ENCODE measurements around the gene GDF2. TPM values are rescaled to one million over a fixed set of nuclear protein-coding genes. Genes with fewer than 3 reads are reported as not detected.

GDF2 gene
- total RNA-seq, 1 experiment from 2014 or later, result not detected

DNA sequence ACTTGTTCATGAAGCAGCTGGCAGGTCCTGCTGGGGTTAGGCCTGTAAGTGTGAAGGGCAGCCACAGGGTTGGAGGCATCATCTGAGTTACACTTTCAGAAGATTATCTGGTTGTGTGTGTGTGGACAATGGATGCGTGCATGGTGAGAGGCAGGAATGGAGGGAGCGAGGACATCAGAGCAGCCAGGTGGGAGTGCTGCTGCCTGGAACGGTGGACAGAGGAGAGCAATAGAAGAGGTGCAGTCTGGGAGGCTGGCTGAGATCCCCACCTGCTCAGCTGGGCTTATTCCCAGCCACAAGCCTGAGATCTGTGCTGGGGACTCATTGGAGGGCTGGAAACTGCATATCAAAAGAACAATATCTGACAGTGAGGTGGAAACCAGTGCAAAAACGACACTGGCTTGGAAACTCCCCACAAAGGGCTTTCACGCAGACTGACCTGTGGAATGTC, 44.0 kb downstream of the GDF2 start:
- Histone ChIP-seq H3K4me3 (ENCODE audit: insufficient read depth, low read depth, low read length) (no peak overlapping the region), H3K36me3 (replicated peaks; ENCODE audit: control insufficient read depth, insufficient read depth, low read length) (no peaks in the 10 kb centered on the region; the same call in 1 of the 2 replicates), H3K27me3 (ENCODE audit: control insufficient read depth, insufficient read depth, low read length) (no peaks in the 10 kb centered on the region)
- DNase-seq, result no peak

DNA sequence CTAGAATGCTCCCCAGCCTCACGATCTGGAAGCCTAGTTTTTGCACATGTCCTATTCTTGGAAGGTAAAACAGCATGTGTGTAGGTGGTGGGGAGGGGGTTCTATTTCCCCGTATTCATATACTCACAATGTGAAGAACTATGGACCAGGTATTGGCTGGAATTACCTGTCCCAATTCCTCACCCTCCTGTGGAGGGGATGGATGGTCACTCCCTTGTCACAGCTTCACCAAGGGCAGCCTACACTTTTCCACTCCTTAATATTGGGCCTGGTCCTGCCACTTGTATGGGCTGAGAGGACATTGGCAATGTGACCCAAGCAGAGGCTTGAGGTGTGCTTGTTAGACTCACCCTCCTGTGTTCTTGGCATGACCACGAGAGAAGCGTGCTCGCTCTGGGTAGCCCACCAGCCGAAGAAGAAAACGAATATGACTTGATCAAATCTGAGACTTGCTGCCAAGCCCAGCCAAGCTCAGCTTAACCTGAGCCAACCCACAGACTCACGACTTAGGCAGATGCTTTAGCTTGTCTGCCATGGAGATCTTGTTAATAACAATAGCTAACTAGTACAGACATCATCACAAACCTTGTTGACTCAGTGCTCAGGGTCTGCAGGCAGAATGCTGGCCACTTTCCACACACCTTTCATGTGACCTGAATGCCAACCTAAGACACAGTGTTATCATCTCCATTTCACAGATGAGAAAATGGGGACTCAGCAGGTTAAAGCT, 44.6 kb downstream of the GDF2 start:
- no peaks in the 10 kb centered on the region for H3K27me3 ChIP-seq (ENCODE audit: control insufficient read depth, insufficient read depth, low read length)
- no peak overlapping the region for H3K4me3 ChIP-seq (ENCODE audit: insufficient read depth, low read depth, low read length)
- no peaks in the 10 kb centered on the region; the same call in 1 of the 2 replicates for H3K36me3 ChIP-seq (replicated peaks; ENCODE audit: control insufficient read depth, insufficient read depth, low read length)
- no peak for DNase-seq

DNA sequence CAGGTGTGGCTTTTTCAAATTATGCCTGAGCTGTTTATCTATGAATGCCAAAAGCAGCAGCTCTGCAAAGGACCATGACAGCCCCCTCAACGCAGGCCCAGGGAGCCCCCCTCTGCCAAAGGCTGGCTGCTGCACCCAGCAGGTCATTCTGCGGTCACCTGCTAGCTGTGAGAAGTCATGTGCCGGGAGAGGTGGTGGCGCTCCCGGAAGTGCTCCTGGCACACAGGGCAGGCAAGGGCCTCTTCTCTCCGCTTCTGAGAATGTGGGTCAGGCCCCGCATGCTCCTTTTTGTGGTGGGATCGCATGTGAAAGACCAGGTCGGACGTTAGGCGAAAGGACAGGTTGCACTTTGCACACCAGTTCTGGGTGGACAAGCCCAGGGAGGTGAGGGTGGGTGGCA, 45.4 kb downstream of the GDF2 start:
- Histone ChIP-seq H3K36me3 (replicated peaks; ENCODE audit: control insufficient read depth, insufficient read depth, low read length) (no peaks in the 10 kb centered on the region; the same call in 1 of the 2 replicates), H3K4me3 (ENCODE audit: insufficient read depth, low read depth, low read length) (no peak overlapping the region), H3K27me3 (ENCODE audit: control insufficient read depth, insufficient read depth, low read length) (no peaks in the 10 kb centered on the region)
- no peak for DNase-seq

DNA sequence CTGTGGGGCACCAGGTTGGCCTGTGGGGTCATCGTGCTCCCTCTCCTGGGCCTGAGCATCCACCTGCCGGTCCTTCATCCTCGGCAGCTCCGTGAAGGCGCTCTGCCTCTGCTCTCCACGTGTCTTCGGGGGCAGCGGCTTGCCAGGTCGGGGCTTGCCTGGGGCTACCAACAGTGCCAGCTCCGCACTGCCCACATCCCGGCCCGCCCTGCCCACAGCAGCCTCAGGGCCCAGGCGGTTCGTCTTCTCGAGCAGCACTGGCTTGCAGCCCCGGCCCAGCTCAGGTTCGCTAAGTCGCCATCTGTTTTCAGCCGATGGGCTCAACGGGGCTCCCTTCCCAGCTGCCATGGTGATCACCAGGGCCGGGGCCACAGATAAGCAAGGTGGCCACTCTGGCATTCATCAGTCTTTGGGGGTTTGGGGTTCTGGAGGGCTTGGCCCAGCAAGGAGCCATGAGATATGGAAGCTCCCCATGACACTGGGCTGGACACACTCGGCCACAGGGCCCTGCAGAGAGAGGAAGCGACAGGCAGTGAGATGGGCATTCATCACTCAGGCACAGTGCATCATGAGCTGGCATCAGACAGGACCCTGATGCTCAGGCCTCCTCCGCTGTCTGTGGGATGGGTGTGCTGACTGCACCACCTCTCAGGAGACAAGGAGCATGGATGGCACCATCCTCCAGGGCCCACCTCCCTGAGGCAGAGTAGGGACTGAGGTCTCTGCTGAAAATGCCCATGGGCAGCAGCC, 46.4 kb downstream of the GDF2 start:
- Histone ChIP-seq H3K27me3 (ENCODE audit: control insufficient read depth, insufficient read depth, low read length) (no peaks in the 10 kb centered on the region), H3K36me3 (replicated peaks; ENCODE audit: control insufficient read depth, insufficient read depth, low read length) (no peaks in the 10 kb centered on the region; the same call in 1 of the 2 replicates), H3K4me3 (ENCODE audit: insufficient read depth, low read depth, low read length) (no peak overlapping the region)
- DNase-seq, result no peak

DNA sequence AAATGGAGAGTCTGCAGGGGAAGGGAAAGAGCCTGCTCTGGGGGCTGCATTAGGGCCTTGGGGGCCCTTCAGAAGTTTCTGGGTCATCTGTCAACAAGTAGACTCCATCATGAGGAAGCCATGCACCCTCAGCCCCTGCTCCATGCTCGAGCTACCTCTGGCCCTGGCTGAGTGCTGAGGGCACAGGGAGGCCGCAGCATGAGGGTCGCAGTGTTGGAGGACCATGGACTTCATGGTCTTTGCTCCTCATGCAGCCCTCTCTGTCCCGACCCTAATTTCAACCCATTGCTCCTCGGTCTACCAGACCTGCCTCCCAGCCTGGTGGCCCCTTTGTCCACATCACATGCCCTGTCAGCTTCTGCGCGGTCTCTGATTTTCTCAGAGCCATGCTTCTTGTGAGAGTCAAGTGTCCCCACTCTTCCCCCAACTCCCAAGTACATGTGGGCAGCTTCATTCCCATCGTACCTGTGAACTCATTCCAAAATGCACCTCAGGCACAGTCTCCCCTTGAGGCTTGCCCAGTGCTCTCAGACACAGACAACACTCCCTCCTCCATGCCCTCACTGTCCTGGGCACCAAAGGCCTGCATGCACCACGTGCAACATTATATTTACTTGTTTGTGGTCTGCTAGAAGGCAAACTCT, 47.1 kb downstream of the GDF2 start:
- DNase-seq, result no peak
- Histone ChIP-seq H3K27me3 (ENCODE audit: control insufficient read depth, insufficient read depth, low read length) (no peaks in the 10 kb centered on the region), H3K36me3 (replicated peaks; ENCODE audit: control insufficient read depth, insufficient read depth, low read length) (no peaks in the 10 kb centered on the region; the same call in 1 of the 2 replicates), H3K4me3 (ENCODE audit: insufficient read depth, low read depth, low read length) (no peak overlapping the region)

DNA sequence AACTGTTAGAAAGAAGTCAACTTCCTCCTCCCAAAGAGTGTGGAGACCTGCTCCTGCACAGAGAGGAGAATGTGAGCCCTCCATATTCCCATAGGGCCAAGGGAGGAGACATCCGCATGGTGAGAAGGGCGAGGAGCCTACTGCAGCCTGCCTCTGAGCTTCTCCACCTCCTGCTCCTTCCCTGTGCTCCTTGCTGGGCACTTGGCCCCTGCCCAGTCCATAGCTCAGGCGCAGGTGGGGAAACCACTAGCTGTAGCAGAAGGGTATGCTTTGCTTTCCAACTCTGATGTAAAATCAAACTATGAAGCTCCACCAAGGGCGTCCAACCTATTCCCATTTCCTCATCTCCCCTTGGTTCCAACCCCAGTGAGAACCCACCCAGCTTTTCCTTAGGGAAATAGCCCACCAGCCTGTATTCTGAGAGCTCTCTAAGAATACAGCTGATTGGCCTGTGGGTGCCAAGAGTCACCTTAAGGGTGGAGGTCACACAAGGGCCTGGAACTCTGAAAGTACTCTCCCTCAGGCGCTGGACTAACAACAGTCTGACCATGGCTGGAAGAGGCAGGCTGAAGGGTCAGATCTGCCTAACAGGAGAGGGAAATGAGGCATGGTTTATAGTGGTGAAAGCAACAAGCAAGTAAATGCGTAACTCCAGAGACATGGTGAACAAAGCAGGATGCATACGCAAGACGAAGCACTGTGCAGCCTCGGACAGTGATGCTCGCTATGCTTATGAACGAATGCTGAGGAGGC, 47.9 kb downstream of the GDF2 start:
- Histone ChIP-seq H3K4me3 (ENCODE audit: insufficient read depth, low read depth, low read length) (no peak overlapping the region), H3K27me3 (ENCODE audit: control insufficient read depth, insufficient read depth, low read length) (no peaks in the 10 kb centered on the region), H3K36me3 (replicated peaks; ENCODE audit: control insufficient read depth, insufficient read depth, low read length) (no peaks in the 10 kb centered on the region; the same call in 1 of the 2 replicates)
- DNase-seq, result peak; percentile 8

DNA sequence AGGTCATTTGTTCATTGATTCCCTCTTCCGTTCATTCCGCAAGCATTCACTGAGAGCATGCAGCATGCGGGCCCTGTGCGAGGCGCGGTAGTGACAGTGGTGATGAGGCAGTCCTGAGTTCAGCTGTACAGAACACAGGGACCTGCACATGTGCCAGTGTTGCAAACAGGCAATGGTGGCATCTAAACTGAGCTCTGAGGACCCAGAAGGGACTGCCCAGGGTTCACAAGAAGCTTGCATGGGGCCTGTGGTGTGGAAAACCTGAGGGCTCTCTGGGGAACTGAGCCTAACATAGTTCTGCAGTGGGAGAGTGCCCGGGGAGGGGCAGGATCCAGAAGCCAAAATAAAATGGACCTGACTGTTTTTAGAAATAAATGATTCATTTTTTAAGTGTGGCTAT, 48.6 kb downstream of the GDF2 start:
- H3K27me3 ChIP-seq (ENCODE audit: control insufficient read depth, insufficient read depth, low read length), result no peaks in the 10 kb centered on the region
- no peaks in the 10 kb centered on the region; the same call in 1 of the 2 replicates for H3K36me3 ChIP-seq (replicated peaks; ENCODE audit: control insufficient read depth, insufficient read depth, low read length)
- DNase-seq, result peak; percentile 10
- H3K4me3 ChIP-seq (ENCODE audit: insufficient read depth, low read depth, low read length), result no peak overlapping the region

DNA sequence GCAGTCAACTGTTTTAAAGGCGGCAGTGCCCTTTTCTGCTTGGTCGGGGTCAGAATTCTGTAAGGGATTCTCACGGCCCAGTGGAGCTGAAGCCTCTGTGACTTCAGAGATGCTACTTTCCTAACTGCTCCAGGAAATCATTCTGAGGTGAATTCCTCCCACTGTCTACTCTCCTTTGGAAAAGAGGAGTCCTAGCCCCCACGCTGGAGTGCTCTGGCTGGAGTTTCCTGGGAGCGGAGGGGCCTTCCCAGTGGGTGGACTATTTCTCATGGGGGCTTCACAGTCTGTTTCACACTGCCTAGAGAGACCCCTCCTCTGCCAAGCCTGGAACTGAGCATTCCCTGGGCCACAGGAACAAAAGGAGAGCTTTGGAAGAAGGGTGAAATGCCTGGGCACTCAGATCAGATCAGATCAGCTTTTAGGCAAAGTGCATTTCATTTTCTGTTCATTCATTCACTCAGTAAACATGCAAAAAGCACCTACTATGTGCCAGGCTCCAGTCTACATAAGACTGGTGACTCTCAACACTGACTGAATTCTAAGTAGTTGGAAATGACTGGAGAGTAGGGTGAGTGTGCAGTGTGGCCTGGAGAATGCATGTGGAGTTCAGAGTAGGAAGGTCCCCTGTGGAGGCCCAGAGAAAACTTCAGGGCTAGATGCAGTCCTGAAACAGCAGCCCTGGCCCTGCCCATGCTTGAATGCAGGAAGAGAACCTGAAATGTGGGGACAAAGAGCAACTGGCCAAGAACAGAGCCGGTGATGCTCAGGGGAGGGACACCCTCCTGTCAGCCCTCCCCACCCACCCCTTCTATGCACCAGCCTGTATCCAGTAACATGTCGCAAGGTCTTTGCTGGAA, 49.6 kb downstream of the GDF2 start:
- DNase-seq, result peak; percentile 50
- Histone ChIP-seq H3K4me3 (ENCODE audit: insufficient read depth, low read depth, low read length) (no peak overlapping the region), H3K27me3 (ENCODE audit: control insufficient read depth, insufficient read depth, low read length) (no peaks in the 10 kb centered on the region), H3K36me3 (replicated peaks; ENCODE audit: control insufficient read depth, insufficient read depth, low read length) (no peaks in the 10 kb centered on the region; the same call in 1 of the 2 replicates)

DNA sequence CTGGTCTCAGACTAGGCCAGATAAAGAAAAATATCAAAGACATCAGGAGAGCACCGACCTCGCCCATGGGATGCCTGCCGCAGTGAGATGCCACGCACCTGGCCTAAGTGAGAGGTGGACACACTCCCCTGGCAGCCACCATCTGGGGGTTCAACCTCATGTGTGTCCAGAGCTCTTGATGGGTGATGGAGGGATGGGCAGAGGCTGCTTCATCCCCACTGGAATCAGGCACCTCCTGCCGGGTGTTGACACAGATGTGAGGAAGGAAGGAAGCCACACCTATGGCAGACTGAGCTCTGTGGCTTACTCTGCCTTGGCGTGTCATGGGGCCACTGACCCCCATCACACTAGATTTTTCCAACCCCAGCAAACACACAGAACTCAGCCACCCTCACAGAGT, 50.5 kb downstream of the GDF2 start:
- DNase-seq, result peak; percentile 35
- Histone ChIP-seq H3K36me3 (replicated peaks; ENCODE audit: control insufficient read depth, insufficient read depth, low read length) (no peaks in the 10 kb centered on the region), H3K4me3 (ENCODE audit: insufficient read depth, low read depth, low read length) (no peak overlapping the region), H3K27me3 (ENCODE audit: control insufficient read depth, insufficient read depth, low read length) (no peaks in the 10 kb centered on the region)

DNA sequence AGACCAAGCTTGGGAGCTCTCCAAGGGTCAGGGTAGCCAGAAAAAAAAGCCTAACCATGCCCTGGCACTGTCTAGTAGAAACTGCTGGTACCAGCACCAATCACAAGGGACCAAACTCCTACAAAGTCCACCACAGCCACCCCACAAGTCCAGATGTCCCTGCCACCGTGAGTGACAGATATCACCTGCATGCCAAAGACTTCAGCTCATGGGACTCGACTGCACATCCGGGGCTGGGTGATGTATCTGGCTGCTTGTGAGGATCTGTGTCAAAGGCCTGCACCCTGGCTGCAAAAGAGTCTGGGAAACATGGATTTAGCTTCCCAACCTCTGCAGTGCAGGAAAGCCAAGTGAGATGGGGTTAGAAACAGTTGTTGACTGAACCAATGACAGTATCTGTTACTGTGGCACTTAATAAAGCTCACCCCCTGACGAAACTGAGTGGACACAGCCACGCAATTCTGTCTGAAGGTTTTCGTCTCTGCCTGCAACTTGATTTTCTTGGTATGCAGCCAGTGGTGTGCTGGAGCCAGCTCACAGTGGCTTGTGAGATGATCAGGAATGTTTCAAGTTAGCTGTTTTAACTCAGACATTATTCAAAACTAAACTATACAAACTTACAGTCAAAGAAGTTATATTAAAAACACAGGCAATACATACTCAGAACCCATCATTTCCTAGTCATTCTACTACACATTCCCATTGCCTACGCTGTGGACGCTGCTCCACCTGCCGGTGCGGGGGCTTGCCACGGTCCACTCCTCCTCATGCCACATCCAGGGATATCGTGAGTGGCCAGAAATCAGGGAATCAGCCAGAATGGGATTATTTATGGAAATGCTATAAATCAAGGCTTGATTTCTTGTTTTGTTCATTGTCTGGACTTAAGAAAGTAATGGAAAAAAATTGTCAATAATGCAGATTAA, 52.6 kb downstream of the GDF2 start:
- H3K4me3 ChIP-seq (ENCODE audit: insufficient read depth, low read depth, low read length), result no peak overlapping the region
- H3K27me3 ChIP-seq (ENCODE audit: control insufficient read depth, insufficient read depth, low read length), result no peaks in the 10 kb centered on the region
- DNase-seq, result no peak
- H3K36me3 ChIP-seq (replicated peaks; ENCODE audit: control insufficient read depth, insufficient read depth, low read length), result no peaks in the 10 kb centered on the region

DNA sequence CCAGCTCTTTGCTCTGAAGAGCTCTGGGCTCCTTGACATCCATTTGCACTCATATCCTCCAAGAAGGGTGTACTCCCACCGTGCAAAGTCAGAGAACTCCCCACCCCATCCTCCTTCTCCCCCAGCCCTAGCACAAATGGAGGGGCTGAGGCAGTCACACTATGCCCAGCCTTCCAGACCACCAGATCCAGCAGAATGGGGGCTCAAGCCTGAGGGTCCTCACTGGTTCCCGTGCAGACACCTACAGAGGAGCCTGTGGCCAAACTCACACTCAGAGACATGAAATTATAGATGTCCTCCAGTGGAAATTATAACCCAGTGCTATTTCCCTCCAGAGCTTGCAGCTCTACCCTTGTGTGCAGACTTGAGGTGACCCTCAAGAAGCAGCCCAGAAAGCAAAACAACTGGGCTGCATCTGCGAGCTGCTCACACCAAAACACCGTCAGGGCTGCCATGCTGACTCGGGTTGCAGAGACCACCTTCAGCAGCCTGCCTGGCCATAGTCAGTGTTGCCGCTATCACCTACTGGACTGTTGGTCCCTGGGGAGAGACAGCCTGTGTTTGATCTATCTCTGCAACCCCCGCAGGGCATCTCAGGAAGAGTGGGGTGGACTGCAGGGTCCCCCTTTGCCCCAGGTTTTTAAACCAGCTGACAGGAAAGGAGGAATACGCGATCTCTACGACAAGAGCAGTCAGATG, 54.4 kb downstream of the GDF2 start:
- Histone ChIP-seq H3K36me3 (replicated peaks; ENCODE audit: control insufficient read depth, insufficient read depth, low read length) (no peaks in the 10 kb centered on the region), H3K4me3 (ENCODE audit: insufficient read depth, low read depth, low read length) (no peak overlapping the region), H3K27me3 (ENCODE audit: control insufficient read depth, insufficient read depth, low read length) (no peaks in the 10 kb centered on the region)
- DNase-seq, result peak; percentile 16
